Smooth muscle cell (in vitro differentiated cells): ENCODE measurements around the gene CYP26B1. TPM values are rescaled to one million over a fixed set of nuclear protein-coding genes. Genes with fewer than 3 reads are reported as not detected.

Experiments
- DNase-seq: peaks from one replicate; lab custom pipeline; 2025; ENCODE audit not compliant: unreplicated experiment; lab: John Stamatoyannopoulos, UW
- H2AFZ ChIP-seq: fragments of 200-600 bp; sonication (generic); 2 replicates; pipeline ENCODE4 v1.6.0; 2016; ENCODE audit warnings: antibody characterized with exemption, low read depth, mild to moderate bottlenecking
- H3F3A ChIP-seq: fragments of 200-600 bp; sonication (generic); 2 replicates; pipeline ENCODE4 v1.6.0; 2017; ENCODE audit warnings: antibody characterized with exemption, low read depth
- H3K27ac ChIP-seq: fragments of 200-600 bp; sonication (generic); 2 replicates; pipeline ENCODE4 v1.5.1; 2016; ENCODE audit warnings: low read depth, mild to moderate bottlenecking
- H3K27me3 ChIP-seq: fragments of 200-600 bp; sonication (generic); 2 replicates; pipeline ENCODE4 v1.6.1; 2016; ENCODE audit warnings: low read depth, mild to moderate bottlenecking
- H3K36me3 ChIP-seq: fragments of 200-600 bp; sonication (generic); 2 replicates; pipeline ENCODE4 v1.5.1; 2016; ENCODE audit warnings: low read depth
- H3K4me1 ChIP-seq: fragments of 200-600 bp; sonication (generic); 2 replicates; pipeline ENCODE4 v1.5.1; 2016; ENCODE audit warnings: low read depth
- H3K4me2 ChIP-seq: fragments of 200-600 bp; sonication (generic); 2 replicates; pipeline ENCODE4 v1.6.0; 2016; ENCODE audit warnings: mild to moderate bottlenecking
- H3K4me3 ChIP-seq: fragments of 200-600 bp; sonication (generic); 2 replicates; pipeline ENCODE4 v1.5.1; 2016; ENCODE audit warnings: mild to moderate bottlenecking
- H3K79me2 ChIP-seq: fragments of 200-600 bp; sonication (generic); 2 replicates; pipeline ENCODE4 v1.6.0; 2016; ENCODE audit warnings: low read depth, mild to moderate bottlenecking
- H3K9ac ChIP-seq: fragments of 200-600 bp; sonication (generic); 2 replicates; pipeline ENCODE4 v1.6.0; 2016; ENCODE audit warnings: low read depth
- H3K9me3 ChIP-seq: fragments of 200-600 bp; sonication (generic); replicated peaks from 2 replicates; pipeline ENCODE4 v1.5.1; 2016; ENCODE audit warnings: low read depth
- H4K20me1 ChIP-seq: fragments of 200-600 bp; sonication (generic); 2 replicates; pipeline ENCODE4 v1.6.0; 2016; ENCODE audit warnings: low read depth
- WGBS: methylation state at CpG from one replicate; pipeline ENCODE4 v1.1.7; 2016; ENCODE audit warnings: low lambda C conversion rate; 5-methylcytosine and 5-hydroxymethylcytosine counted together
- polyA plus RNA-seq: library from polyadenylated mRNA; unstranded; fragments of >200 nt; fragmentation: Nextera tagmentation; extraction: Ambion mirVana; gene quantifications from 2 replicates; pipeline ENCODE4 v1.2.1, GENCODE V29; 2016
- total RNA-seq: library from RNA; depleted of rRNA; stranded (reverse); fragments of >200 nt; gene quantifications from 2 replicates; pipeline ENCODE4 v1.2.3, GENCODE V29; 2014
- TF ChIP-seq, protein P1 (sequence below): fragments of 200-600 bp; sonication (generic); IDR thresholded peaks from 2 replicates; pipeline ENCODE4 v1.5.1; 2017; ENCODE audit warnings: borderline replicate concordance, mild to moderate bottlenecking, antibody characterized with exemption; ENCODE audit not compliant: insufficient read depth, poor library complexity, severe bottlenecking

CYP26B1 gene
- total and polyA plus RNA-seq, 2 experiments from 2014 or later: 0.48 to 1.1 TPM

GRCh38 chr2:72140621-72140960 is 7.1 kb downstream of the CYP26B1 start:
- H3K4me2 ChIP-seq: no peak overlapping the region
- H3K27me3 ChIP-seq: peaks cover 40% of the 10 kb centered on the region
- H3K36me3 ChIP-seq: no peaks in the 10 kb centered on the region
- no peaks in the 10 kb centered on the region for H3F3A ChIP-seq
- H3K4me1 ChIP-seq: peaks cover 35% of the 10 kb centered on the region
- TF ChIP-seq, protein P1, sequence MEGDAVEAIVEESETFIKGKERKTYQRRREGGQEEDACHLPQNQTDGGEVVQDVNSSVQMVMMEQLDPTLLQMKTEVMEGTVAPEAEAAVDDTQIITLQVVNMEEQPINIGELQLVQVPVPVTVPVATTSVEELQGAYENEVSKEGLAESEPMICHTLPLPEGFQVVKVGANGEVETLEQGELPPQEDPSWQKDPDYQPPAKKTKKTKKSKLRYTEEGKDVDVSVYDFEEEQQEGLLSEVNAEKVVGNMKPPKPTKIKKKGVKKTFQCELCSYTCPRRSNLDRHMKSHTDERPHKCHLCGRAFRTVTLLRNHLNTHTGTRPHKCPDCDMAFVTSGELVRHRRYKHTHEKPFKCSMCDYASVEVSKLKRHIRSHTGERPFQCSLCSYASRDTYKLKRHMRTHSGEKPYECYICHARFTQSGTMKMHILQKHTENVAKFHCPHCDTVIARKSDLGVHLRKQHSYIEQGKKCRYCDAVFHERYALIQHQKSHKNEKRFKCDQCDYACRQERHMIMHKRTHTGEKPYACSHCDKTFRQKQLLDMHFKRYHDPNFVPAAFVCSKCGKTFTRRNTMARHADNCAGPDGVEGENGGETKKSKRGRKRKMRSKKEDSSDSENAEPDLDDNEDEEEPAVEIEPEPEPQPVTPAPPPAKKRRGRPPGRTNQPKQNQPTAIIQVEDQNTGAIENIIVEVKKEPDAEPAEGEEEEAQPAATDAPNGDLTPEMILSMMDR: no peak
- no peak overlapping the region for H2AFZ ChIP-seq
- no peak overlapping the region for H3K9ac ChIP-seq
- WGBS: 97% methylated on average over 4 of the region's 4 CpGs
- no peak overlapping the region for H3K4me3 ChIP-seq
- DNase-seq: no peak
- no peaks in the 10 kb centered on the region for H3K9me3 ChIP-seq
- H4K20me1 ChIP-seq: no peaks in the 10 kb centered on the region
- no peak overlapping the region for H3K27ac ChIP-seq
- H3K79me2 ChIP-seq: no peaks in the 10 kb centered on the region

GRCh38 chr2:72139874-72140620 is 7.6 kb downstream of the CYP26B1 start:
- H3K4me1 ChIP-seq: peaks cover 29% of the 10 kb centered on the region
- no peaks in the 10 kb centered on the region for H3F3A ChIP-seq
- TF ChIP-seq, protein P1: no peak
- no peak for DNase-seq
- H3K4me2 ChIP-seq: no peak overlapping the region
- H3K9me3 ChIP-seq: no peaks in the 10 kb centered on the region
- 89% methylated on average over 11 of the region's 14 CpGs for WGBS
- no peak overlapping the region for H3K27ac ChIP-seq
- no peak overlapping the region for H3K4me3 ChIP-seq
- H3K36me3 ChIP-seq: no peaks in the 10 kb centered on the region
- peaks cover 34% of the 10 kb centered on the region for H3K27me3 ChIP-seq
- H2AFZ ChIP-seq: no peak overlapping the region
- H3K9ac ChIP-seq: no peak overlapping the region
- no peaks in the 10 kb centered on the region for H4K20me1 ChIP-seq
- H3K79me2 ChIP-seq: no peaks in the 10 kb centered on the region

DNA sequence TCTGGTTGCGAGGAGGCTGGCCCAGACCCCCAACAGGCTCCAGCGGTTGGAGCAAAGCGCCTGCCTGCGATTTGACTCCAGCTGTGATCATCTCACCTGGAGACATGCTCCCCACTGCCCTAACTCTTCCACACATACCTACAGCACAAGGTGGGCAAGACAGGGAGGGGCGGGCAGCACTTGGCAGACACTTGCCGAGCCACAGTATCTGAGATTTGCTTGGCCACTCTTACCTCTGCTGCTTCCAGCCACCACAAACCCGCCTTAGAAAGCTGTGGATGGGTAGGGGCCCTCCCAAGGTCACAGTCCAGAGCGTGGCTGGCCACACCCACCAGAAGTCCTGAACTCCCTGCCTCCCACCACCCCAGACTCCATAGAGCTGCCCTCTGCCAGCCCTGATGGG is 8.2 kb downstream of the CYP26B1 start:
- Histone ChIP-seq H4K20me1 (no peaks in the 10 kb centered on the region), H3K4me2 (no peak overlapping the region), H3K4me3 (no peak overlapping the region), H3K27ac (no peak overlapping the region), H3K36me3 (no peaks in the 10 kb centered on the region), H3F3A (no peaks in the 10 kb centered on the region), H3K4me1 (peaks cover 24% of the 10 kb centered on the region), H3K79me2 (no peaks in the 10 kb centered on the region), H3K9ac (no peak overlapping the region), H3K9me3 (no peaks in the 10 kb centered on the region), H3K27me3 (peaks cover 29% of the 10 kb centered on the region), H2AFZ (no peak overlapping the region)
- TF ChIP-seq, protein P1: no peak
- 89% methylated on average over 8 of the region's 8 CpGs for WGBS
- DNase-seq: no peak

DNA sequence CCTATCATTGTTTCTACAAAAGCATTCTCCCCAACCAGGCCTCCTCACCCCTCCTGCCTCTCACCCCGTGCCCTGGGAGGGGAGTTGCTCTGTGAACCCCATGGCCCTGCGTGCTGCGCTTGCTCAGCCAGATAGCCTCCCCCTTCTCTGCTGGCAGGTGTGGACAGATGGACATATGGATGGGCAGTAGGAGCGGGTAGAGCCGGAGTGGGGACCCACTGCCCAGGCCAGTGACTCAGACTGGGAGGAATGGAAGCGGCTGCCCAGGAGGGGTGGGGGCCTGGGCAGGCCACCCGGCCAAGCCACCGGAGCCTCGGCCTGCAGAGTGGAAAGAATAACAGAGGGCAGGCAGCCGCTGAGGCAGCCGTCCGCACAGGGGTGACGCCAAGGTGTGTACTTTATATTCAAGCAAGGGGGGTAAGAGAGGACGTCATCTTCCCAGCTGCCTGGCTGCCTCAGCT is 8.7 kb downstream of the CYP26B1 start:
- no peaks in the 10 kb centered on the region for H3K9me3 ChIP-seq
- H3K27ac ChIP-seq: no peak overlapping the region
- TF ChIP-seq, protein P1: no peak
- H3K9ac ChIP-seq: no peak overlapping the region
- WGBS: 83% methylated on average over 14 of the region's 14 CpGs
- no peak overlapping the region for H3K4me2 ChIP-seq
- H3K4me3 ChIP-seq: no peak overlapping the region
- H3F3A ChIP-seq: no peaks in the 10 kb centered on the region
- H3K36me3 ChIP-seq: no peaks in the 10 kb centered on the region
- no peak overlapping the region for H2AFZ ChIP-seq
- no peak for DNase-seq
- H4K20me1 ChIP-seq: no peaks in the 10 kb centered on the region
- peaks cover 23% of the 10 kb centered on the region for H3K27me3 ChIP-seq
- no peaks in the 10 kb centered on the region for H3K79me2 ChIP-seq
- H3K4me1 ChIP-seq: peaks cover 21% of the 10 kb centered on the region
